Right renal cortex interstitium (tissue), 3 donors: ENCODE data around the gene SLC38A10. TPM values are rescaled to one million over a fixed set of nuclear protein-coding genes. Genes with fewer than 3 reads are reported as not detected.

Experiments used
- DNase-seq, 3 donors: peaks; one replicate each; pipeline ENCODE4 v3.0.0-alpha.2; 2013; ENCODE audit warnings: low read depth in 3 of 3, low spot score in 2 of 3
- polyA plus RNA-seq, 3 donors: library from polyadenylated mRNA; unstranded; fragments of 120-200 nt; gene quantifications; one replicate each; pipeline ENCODE4 v1.2.1, GENCODE V29; 2013; ENCODE audit not compliant: insufficient read length in 3 of 3

Gene SLC38A10
- polyA plus RNA-seq, 3 donors, result 45.1 to 55.0 (median 46.6) TPM

DNA sequence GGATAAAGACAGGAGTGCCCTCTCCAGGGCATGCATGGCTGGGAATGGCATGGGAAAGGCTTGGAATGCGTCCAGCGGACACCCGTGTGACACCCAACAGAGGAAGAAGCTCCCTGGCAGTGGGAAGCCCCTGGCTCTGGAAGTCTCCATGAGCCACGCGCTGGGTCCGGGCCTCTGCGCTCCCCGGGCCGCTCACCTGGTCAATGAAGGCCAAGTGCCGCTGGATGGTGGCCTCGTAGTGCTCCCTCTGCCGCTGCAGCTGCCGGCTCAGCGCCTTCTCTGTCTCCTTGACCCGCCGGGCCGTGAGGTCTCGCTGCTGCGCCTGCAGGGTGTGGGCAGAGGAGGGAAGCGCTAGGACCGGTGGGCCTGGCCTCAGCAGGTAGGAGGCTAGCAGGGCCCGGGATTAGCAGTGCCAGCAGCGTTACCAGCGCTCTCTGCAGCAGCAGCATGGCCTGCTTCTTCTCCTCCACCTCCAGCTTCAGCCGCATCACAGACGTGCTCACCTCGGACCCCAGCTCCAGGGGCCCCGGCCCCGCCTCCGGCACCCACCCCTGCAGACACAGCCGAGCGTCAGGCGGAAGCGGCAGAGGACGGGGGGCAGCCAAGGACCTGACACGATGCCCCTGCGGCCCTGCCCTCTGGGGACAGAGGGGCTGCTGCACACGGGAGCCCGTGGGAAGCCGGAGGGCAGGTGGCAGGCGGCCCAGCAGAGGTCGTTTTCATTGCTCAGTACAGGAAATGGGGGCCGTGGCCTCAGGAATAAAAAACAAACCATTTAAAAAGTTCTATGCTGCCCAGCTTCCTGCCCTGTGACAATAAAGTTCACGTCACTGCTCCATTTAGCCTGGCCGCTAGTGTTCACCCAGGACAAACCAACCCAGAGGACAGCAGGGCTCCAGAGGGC is 98.3 kb downstream of the SLC38A10 start:
- no peak for DNase-seq

DNA sequence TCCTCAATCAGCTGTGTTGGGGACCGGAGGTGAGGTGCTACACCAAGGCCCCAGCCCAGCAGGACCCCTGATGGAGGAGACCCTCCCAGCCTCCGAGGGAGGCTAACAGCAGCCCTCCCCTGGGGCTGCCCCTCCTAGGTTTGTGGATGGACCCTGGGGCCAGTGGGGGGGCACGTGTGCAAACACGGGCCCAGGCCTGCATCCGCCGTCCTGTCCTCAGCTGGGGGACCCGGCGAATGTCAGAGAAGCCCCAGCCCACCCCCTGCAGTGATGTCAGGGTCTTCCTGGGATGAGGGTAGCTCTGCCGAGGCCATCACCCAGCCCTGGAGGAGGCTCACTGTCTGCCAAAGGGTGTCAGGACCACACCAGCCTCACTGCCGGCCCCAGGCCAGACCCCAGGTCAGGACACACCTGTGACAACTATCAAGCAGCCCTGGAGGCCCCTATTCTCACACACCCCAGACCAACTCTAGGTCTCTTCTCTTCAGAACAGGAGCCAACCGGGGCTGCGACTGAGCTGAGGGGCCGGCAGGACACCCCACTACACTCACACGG is 99.1 kb downstream of the SLC38A10 start:
- no peak for DNase-seq

Other genes with a start within 250 kb of the SLC38A10 start
- gene PVALEF, start 129.8 kb downstream of the SLC38A10 start, polyA plus RNA-seq, result under 1 TPM; 0.10 to 0.50 (median 0.10) TPM
- 1 to 10 TPM; 2.9 to 3.9 (median 3.1) TPM for gene AATK, start 129.1 kb downstream of the SLC38A10 start, polyA plus RNA-seq
- 10 to 100 TPM; 12.2 to 14.2 (median 12.2) TPM for gene CEP131, start 72.3 kb downstream of the SLC38A10 start, polyA plus RNA-seq
- 10 to 100 TPM; 10.5 to 12.9 (median 11.8) TPM for gene TEPSIN, start 56.3 kb downstream of the SLC38A10 start, polyA plus RNA-seq
- gene NDUFAF8, start 56.0 kb downstream of the SLC38A10 start, polyA plus RNA-seq, result 10 to 100 TPM; 41.1 to 59.0 (median 53.6) TPM
- gene BAHCC1, start 100.2 kb upstream of the SLC38A10 start, polyA plus RNA-seq, result 10 to 100 TPM; 13.4 to 15.8 (median 15.2) TPM
- gene ACTG1, start 217.5 kb upstream of the SLC38A10 start, polyA plus RNA-seq, result 1,000 to 10,000 TPM; 2,985 to 3,420 (median 3,066) TPM
- gene FSCN2, start 233.1 kb upstream of the SLC38A10 start, polyA plus RNA-seq, result 1 to 10 TPM in 2 of 3 donors, under 1 TPM in 1; 1.00 to 1.2 (median 1.1) TPM